A549 (cell line): ENCODE data around the gene G3BP1. TPM values are rescaled to one million over a fixed set of nuclear protein-coding genes. Genes with fewer than 3 reads are reported as not detected.

ENCODE experiments used
- ATAC-seq, 2 experiments: fragments of 200-7000 bp in 1 of 2; fragments of >200 bp in 1 of 2; cut with Nextera tagmentation in 1 of 2; cut with Tn5 transposase in 1 of 2; 3 replicates each; pipeline versions ENCODE4 v1.8.0 to v1.9.1; 2018 to 2020; ENCODE audit warnings: mild to moderate bottlenecking in 1 of 2, moderate library complexity in 1 of 2
- CTCF ChIA-PET: fragments of 300-600 bp; sonication (Branson Sonifier 250); formaldehyde crosslinking; extraction: SDS; loops from one replicate; lab custom pipeline; 2021; ENCODE audit warnings: antibody characterized with exemption, inconsistent platforms; lab: Yijun Ruan, JAX
- POLR2A ChIA-PET: fragments of 350-600 bp; formaldehyde crosslinking; extraction: SDS; loops from one replicate; lab custom pipeline; 2021; ENCODE audit warnings: antibody characterized with exemption, inconsistent platforms; lab: Yijun Ruan, JAX
- DNase-seq, 2 experiments: peaks; one replicate each; pipeline versions ENCODE4 v3.0.0 to v3.0.0-alpha.2; 2011 to 2016; ENCODE audit warnings: low read depth in 1 of 2, low spot score in 1 of 2
- FAIRE-seq: peaks from 2 replicates; lab custom pipeline; 2011; peaks lifted over from hg19 to GRCh38; lab: Jason Lieb, UNC
- H3K27ac ChIP-seq, 2 experiments: fragments of >200 bp; sonication (Bioruptor Twin); formaldehyde crosslinking; 3 replicates each; pipeline ENCODE4 v1.5.1; 2016 to 2017
- H3K4me1 ChIP-seq: fragments of >200 bp; sonication (Bioruptor Twin); formaldehyde crosslinking; 3 replicates; pipeline ENCODE4 v1.6.1; 2016
- H3K4me2 ChIP-seq: fragments of >200 bp; sonication (Bioruptor Twin); formaldehyde crosslinking; 3 replicates; pipeline ENCODE4 v1.6.1; 2016
- H3K4me3 ChIP-seq: fragments of >200 bp; sonication (Bioruptor Twin); formaldehyde crosslinking; 3 replicates; pipeline ENCODE4 v1.5.1; 2016
- H3K9me3 ChIP-seq: fragments of >200 bp; sonication (Bioruptor Twin); formaldehyde crosslinking; 3 replicates; pipeline ENCODE4 v1.6.1; 2016
- ESRRA ChIP-seq: fragments of 150-350 bp; IDR thresholded peaks from 2 replicates; pipeline ENCODE4 v1.6.1; 2014; ENCODE audit warnings: mild to moderate bottlenecking, low read length, borderline replicate concordance
- KDM1A ChIP-seq: fragments of 200-600 bp; sonication (generic); IDR thresholded peaks from 2 replicates; pipeline ENCODE4 v1.6.1; 2016; ENCODE audit warnings: low read depth, mild to moderate bottlenecking
- NPAS2 ChIP-seq: fragments of 250-450 bp; sonication (Bioruptor Pico); IDR thresholded peaks from 2 replicates; pipeline ENCODE4 v1.8.0; 2022; ENCODE audit warnings: mild to moderate bottlenecking, moderate library complexity, borderline replicate concordance
- POLR2AphosphoS2 ChIP-seq: conservative IDR thresholded peaks from 2 replicates; pipeline ENCODE4 v1.6.1; 2012; ENCODE audit warnings: low read length, improper control_type of control experiment, inconsistent platforms
- RAD21 ChIP-seq, 2 experiments: fragments of >200 bp in 1 of 2; sonication (Bioruptor Twin) in 1 of 2; formaldehyde crosslinking in 1 of 2; IDR thresholded peaks in 1 of 2; conservative IDR thresholded peaks in 1 of 2; 2 replicates in 1 of 2; 3 replicates in 1 of 2; pipeline ENCODE4 v1.6.1; 2012 to 2018; ENCODE audit warnings: inconsistent platforms in 1 of 2
- TP53 ChIP-seq: fragments of 250-450 bp; sonication (Bioruptor Pico); IDR thresholded peaks from 2 replicates; pipeline ENCODE4 v1.5.0; 2021; ENCODE audit warnings: mild to moderate bottlenecking, moderate library complexity
- ZFP36 ChIP-seq: fragments of 450-650 bp; IDR thresholded peaks from 2 replicates; pipeline ENCODE4 v1.6.1; 2014; ENCODE audit warnings: borderline replicate concordance; ENCODE audit not compliant: partially characterized antibody
- WGBS: methylation state at CpG from one replicate; pipeline ENCODE4 v1.1.6; 2017; ENCODE audit errors: missing lambda C conversion rate; 5-methylcytosine and 5-hydroxymethylcytosine counted together
- polyA plus RNA-seq, 4 experiments: library from polyadenylated mRNA; depleted of rRNA in 3 of 4; stranded (reverse); fragments of >200 nt; fragmentation: RNase III in 1 of 4; extraction: RNeasy Plus Mini Kit Qiagen cat#74134 plus additional on column Dnase treatment in 1 of 4; gene quantifications; 2 replicates in 3 of 4; 3 replicates in 1 of 4; pipeline ENCODE4 v1.2.3, GENCODE V29; 2011 to 2017
- TF ChIP-seq, protein P1 (sequence below): fragments of >200 bp; sonication (Bioruptor Twin); formaldehyde crosslinking; IDR thresholded peaks from 3 replicates; pipeline ENCODE4 v1.5.1; 2016
- TF ChIP-seq, protein P2 (sequence below): fragments of >200 bp; sonication (Bioruptor Twin); formaldehyde crosslinking; IDR thresholded peaks from 2 replicates; pipeline ENCODE4 v1.6.1; 2016
- TF ChIP-seq, protein P3 (sequence below): IDR thresholded peaks from 2 replicates; pipeline ENCODE4 v1.6.1; 2012; ENCODE audit warnings: low read depth, borderline replicate concordance
- TF ChIP-seq, protein P4 (sequence below): IDR thresholded peaks from 2 replicates; pipeline ENCODE4 v1.6.1; 2012
- TF ChIP-seq, protein P5 (sequence below): fragments of 200-600 bp; sonication (generic); IDR thresholded peaks from 2 replicates; pipeline ENCODE4 v1.6.1; 2016; ENCODE audit warnings: antibody characterized with exemption, mild to moderate bottlenecking, moderate library complexity

Gene G3BP1
- polyA plus RNA-seq, 2 of the 4 experiments (the other 2 are of a cell fraction), result 126 to 176 TPM

GRCh38 chr5:151740336-151740942 is 31.3 kb upstream of the G3BP1 start (continued):
- TF ChIP-seq, protein P1, sequence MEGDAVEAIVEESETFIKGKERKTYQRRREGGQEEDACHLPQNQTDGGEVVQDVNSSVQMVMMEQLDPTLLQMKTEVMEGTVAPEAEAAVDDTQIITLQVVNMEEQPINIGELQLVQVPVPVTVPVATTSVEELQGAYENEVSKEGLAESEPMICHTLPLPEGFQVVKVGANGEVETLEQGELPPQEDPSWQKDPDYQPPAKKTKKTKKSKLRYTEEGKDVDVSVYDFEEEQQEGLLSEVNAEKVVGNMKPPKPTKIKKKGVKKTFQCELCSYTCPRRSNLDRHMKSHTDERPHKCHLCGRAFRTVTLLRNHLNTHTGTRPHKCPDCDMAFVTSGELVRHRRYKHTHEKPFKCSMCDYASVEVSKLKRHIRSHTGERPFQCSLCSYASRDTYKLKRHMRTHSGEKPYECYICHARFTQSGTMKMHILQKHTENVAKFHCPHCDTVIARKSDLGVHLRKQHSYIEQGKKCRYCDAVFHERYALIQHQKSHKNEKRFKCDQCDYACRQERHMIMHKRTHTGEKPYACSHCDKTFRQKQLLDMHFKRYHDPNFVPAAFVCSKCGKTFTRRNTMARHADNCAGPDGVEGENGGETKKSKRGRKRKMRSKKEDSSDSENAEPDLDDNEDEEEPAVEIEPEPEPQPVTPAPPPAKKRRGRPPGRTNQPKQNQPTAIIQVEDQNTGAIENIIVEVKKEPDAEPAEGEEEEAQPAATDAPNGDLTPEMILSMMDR, result peak; percentile 95
- TF ChIP-seq ZFP36 (no peak), ESRRA (no peak), KDM1A (no peak), POLR2AphosphoS2 (no peak), TP53 (CRISPR knock-in tag) (no peak)
- TF ChIP-seq, protein P2, sequence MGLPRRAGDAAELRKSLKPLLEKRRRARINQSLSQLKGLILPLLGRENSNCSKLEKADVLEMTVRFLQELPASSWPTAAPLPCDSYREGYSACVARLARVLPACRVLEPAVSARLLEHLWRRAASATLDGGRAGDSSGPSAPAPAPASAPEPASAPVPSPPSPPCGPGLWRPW, result no peak
- TF ChIP-seq, protein P3, sequence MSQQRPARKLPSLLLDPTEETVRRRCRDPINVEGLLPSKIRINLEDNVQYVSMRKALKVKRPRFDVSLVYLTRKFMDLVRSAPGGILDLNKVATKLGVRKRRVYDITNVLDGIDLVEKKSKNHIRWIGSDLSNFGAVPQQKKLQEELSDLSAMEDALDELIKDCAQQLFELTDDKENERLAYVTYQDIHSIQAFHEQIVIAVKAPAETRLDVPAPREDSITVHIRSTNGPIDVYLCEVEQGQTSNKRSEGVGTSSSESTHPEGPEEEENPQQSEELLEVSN, result 0 out of 2 replicates have a peak, but pooled peaks have one; percentile 15
- TF ChIP-seq, protein P4, sequence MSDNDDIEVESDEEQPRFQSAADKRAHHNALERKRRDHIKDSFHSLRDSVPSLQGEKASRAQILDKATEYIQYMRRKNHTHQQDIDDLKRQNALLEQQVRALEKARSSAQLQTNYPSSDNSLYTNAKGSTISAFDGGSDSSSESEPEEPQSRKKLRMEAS, result peak; percentile 58; the same call in 1 of the 2 replicates
- TF ChIP-seq, protein P5, sequence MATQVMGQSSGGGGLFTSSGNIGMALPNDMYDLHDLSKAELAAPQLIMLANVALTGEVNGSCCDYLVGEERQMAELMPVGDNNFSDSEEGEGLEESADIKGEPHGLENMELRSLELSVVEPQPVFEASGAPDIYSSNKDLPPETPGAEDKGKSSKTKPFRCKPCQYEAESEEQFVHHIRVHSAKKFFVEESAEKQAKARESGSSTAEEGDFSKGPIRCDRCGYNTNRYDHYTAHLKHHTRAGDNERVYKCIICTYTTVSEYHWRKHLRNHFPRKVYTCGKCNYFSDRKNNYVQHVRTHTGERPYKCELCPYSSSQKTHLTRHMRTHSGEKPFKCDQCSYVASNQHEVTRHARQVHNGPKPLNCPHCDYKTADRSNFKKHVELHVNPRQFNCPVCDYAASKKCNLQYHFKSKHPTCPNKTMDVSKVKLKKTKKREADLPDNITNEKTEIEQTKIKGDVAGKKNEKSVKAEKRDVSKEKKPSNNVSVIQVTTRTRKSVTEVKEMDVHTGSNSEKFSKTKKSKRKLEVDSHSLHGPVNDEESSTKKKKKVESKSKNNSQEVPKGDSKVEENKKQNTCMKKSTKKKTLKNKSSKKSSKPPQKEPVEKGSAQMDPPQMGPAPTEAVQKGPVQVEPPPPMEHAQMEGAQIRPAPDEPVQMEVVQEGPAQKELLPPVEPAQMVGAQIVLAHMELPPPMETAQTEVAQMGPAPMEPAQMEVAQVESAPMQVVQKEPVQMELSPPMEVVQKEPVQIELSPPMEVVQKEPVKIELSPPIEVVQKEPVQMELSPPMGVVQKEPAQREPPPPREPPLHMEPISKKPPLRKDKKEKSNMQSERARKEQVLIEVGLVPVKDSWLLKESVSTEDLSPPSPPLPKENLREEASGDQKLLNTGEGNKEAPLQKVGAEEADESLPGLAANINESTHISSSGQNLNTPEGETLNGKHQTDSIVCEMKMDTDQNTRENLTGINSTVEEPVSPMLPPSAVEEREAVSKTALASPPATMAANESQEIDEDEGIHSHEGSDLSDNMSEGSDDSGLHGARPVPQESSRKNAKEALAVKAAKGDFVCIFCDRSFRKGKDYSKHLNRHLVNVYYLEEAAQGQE, result no peak

GRCh38 chr5:151740958-151741373 is 30.8 kb upstream of the G3BP1 start:
- Histone ChIP-seq H3K9me3 (no peaks in the 10 kb centered on the region), H3K4me1 (peaks cover 37% of the 10 kb centered on the region), H3K4me2 (peak overlapping the region; percentile 71), H3K4me3 (no peak overlapping the region), H3K27ac (peak overlapping the region; percentile 68 to 92)
- TF ChIP-seq NPAS2 (CRISPR knock-in tag), result no peak
- TF ChIP-seq RAD21 (conservative IDR thresholded peaks at IDR 0.05 in 1 of 2, IDR thresholded peaks at IDR 0.05 in 1 of 2), result no peak
- TF ChIP-seq, protein P1, result 0 out of 3 replicates have a peak, but pooled peaks have one; percentile 3
- FAIRE-seq (no peak), DNase-seq (no peak), ATAC-seq (peak; percentile 26 to 46; a peak in 3 of 6 replicates)
- POLR2A ChIA-PET, result interaction anchor here (1.2 to 1.9 kb wide), 4 partner anchors 20 to 82 kb away, joined by 3 to 12 read pairs (median 5); no protein-coding TSS in a partner anchor
- 21% methylated on average over 2 of the region's 2 CpGs for WGBS
- CTCF ChIA-PET, result interaction anchor here (0.5 to 24.6 kb wide), 44 partner anchors 9 to 417 kb away, joined by 3 to 529 read pairs (median 4); partner anchors contain the start of genes ATOX1, G3BP1, SLC36A1 and SPARC
